ENCODE measurements around the gene TNP1.

The TNP1 gene

DNA sequence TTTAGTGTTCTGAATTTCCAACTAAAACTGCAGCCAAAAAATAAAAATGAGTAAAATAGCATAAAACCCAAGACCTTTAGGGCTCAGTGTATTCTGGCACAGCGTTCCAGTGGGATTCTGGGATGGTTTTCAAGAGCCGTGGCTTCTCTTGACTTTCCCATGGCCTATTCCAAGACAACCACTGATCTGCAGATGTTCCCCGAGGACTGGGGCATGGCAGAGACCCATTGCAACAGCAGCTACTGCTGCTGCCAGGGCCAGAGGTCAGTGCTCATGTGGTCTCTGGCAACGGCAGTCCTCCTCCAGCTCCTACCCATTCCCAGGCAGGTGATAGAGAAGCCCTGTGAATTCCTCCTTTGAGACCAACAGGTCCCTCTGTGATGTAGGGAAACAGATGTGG, 26.8 kb downstream of the TNP1 start:
- FAIRE-seq = no peak

DNA sequence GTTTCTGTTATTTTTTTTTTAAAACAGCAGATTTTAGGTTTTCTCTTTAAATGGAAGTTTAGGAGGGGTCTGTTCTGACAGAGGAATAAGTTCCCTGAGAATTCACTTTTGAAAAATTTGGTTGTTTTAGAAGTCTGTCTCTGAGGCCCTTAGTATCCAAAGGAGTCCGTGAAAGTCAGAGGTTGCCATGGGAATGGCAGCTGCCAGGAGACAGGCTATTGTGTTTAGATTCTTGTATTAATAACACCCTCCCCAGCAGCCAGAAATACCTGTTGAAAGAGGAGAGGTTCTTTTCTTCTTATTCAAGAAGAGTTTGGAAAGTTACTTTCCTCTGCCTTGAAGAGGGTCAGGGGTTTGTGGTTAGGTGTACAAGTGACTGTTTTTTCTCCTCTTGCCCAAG, 29.5 kb downstream of the TNP1 start:
- no peak for FAIRE-seq

GRCh38 chr2:216829533-216829932, 30.3 kb downstream of the TNP1 start:
- no peak for FAIRE-seq

DNA sequence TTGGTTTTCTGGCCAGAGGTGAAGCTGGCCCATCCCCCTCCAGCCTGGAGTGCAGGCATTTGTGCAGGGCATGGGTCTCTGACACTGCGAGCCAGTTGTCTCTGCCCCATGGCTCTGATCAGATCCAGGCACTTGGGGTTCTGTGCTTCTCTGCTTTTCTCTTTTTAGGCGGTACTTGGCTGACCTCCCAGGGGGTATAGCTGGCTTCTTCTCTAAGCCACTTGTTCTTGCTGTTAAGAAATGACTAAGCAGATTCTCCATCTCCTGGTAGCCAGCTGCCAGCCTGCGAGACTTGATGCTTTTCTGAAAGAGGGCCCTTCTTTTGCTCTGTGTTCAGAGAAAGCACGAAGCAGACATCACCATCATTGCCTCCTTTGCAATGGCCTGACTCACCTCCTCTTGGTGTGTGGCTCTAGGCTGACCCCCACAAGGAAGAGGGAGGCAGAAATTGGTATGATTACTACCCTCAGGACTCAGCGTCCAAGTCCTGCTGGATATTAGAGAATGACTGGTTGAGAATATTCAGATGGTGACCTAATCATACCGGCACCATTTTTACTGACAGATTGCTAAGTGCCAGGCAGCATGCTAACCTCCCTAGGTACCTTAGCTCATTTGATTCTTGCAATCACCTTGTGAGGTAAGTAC, 32.7 kb downstream of the TNP1 start:
- no peak for FAIRE-seq

GRCh38 chr2:216822470-216822869, 37.4 kb downstream of the TNP1 start:
- no peak for FAIRE-seq

GRCh38 chr2:216820709-216821108, 39.2 kb downstream of the TNP1 start:
- no peak for FAIRE-seq

- FAIRE-seq = no peak
Observed at GRCh38 chr2:216819766-216820165, 40.1 kb downstream of the TNP1 start.

DNA sequence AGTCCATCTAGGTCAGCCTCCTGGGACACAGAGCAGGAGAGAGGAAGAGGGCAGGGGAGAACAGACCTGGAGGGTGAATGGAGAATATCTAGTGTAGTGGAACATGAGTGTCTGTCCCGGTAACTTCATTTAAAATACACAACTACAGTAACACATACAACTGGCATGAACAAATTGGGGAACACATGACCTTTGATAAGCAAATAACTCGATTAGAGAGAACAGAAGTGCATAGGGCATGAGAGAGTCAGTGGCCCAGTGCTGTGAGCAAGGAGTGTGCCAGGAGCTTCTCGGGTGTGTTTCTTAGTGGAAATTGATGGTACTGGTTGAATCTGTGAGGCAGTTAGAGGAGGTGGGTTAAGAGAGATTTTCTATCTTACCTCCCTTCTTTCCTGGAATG, 40.8 kb downstream of the TNP1 start:
- no peak for FAIRE-seq

DNA sequence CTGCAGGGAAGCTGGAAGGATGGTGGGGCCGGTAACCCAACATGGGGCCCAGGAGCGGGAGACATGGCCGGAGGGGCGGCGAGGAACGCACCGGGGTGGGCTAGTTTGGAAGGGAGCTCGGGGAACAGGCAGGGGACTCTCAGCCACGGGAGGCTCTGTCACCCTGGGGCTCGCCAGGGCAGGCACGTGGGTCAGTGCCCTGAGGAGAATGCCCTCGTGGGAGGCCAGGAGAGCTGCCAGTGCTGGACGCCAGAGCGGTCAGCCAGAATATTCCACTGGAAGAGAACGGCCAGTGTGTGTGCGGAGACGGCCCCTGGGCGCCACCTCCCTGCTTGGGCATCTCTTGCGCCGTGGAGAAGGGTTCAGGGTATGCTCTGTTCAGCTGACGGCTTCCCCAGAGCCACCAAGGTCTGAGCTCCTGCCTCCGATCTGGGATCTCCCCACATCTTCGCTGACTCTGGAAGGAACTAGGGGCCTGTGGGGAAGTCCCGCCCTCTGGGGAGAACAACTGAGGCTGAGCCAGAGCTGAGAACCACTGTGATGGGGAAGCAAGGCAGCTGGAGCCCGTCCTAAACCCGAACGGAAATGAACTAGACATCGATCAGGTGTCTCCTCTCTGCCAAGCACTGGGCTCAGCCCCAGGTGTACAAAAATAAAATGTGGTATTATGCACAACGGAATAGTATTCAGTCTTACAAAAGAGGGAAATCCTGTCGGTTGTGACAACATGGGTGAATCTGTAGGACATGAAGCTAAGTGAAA, 49.3 kb downstream of the TNP1 start:
- no peak for FAIRE-seq
